Smooth muscle cell (in vitro differentiated cells): ENCODE results near the gene SPATA25. TPM values are rescaled to one million over a fixed set of nuclear protein-coding genes. Genes with fewer than 3 reads are reported as not detected.

ENCODE experiments used
- DNase-seq: peaks from one replicate; lab custom pipeline; 2025; ENCODE audit not compliant: unreplicated experiment; lab: John Stamatoyannopoulos, UW
- H2AFZ ChIP-seq: fragments of 200-600 bp; sonication (generic); 2 replicates; pipeline ENCODE4 v1.6.0; 2016; ENCODE audit warnings: antibody characterized with exemption, low read depth, mild to moderate bottlenecking
- H3F3A ChIP-seq: fragments of 200-600 bp; sonication (generic); 2 replicates; pipeline ENCODE4 v1.6.0; 2017; ENCODE audit warnings: antibody characterized with exemption, low read depth
- H3K27ac ChIP-seq: fragments of 200-600 bp; sonication (generic); 2 replicates; pipeline ENCODE4 v1.5.1; 2016; ENCODE audit warnings: low read depth, mild to moderate bottlenecking
- H3K27me3 ChIP-seq: fragments of 200-600 bp; sonication (generic); 2 replicates; pipeline ENCODE4 v1.6.1; 2016; ENCODE audit warnings: low read depth, mild to moderate bottlenecking
- H3K36me3 ChIP-seq: fragments of 200-600 bp; sonication (generic); 2 replicates; pipeline ENCODE4 v1.5.1; 2016; ENCODE audit warnings: low read depth
- H3K4me1 ChIP-seq: fragments of 200-600 bp; sonication (generic); 2 replicates; pipeline ENCODE4 v1.5.1; 2016; ENCODE audit warnings: low read depth
- H3K4me2 ChIP-seq: fragments of 200-600 bp; sonication (generic); 2 replicates; pipeline ENCODE4 v1.6.0; 2016; ENCODE audit warnings: mild to moderate bottlenecking
- H3K4me3 ChIP-seq: fragments of 200-600 bp; sonication (generic); 2 replicates; pipeline ENCODE4 v1.5.1; 2016; ENCODE audit warnings: mild to moderate bottlenecking
- H3K79me2 ChIP-seq: fragments of 200-600 bp; sonication (generic); 2 replicates; pipeline ENCODE4 v1.6.0; 2016; ENCODE audit warnings: low read depth, mild to moderate bottlenecking
- H3K9ac ChIP-seq: fragments of 200-600 bp; sonication (generic); 2 replicates; pipeline ENCODE4 v1.6.0; 2016; ENCODE audit warnings: low read depth
- H3K9me3 ChIP-seq: fragments of 200-600 bp; sonication (generic); replicated peaks from 2 replicates; pipeline ENCODE4 v1.5.1; 2016; ENCODE audit warnings: low read depth
- H4K20me1 ChIP-seq: fragments of 200-600 bp; sonication (generic); 2 replicates; pipeline ENCODE4 v1.6.0; 2016; ENCODE audit warnings: low read depth
- CTCF ChIP-seq: fragments of 200-600 bp; sonication (generic); IDR thresholded peaks from 2 replicates; pipeline ENCODE4 v1.5.1; 2017; ENCODE audit warnings: borderline replicate concordance, mild to moderate bottlenecking, antibody characterized with exemption; ENCODE audit not compliant: insufficient read depth, poor library complexity, severe bottlenecking
- WGBS: methylation state at CpG from one replicate; pipeline ENCODE4 v1.1.7; 2016; ENCODE audit warnings: low lambda C conversion rate; 5-methylcytosine and 5-hydroxymethylcytosine counted together
- polyA plus RNA-seq: library from polyadenylated mRNA; unstranded; fragments of >200 nt; fragmentation: Nextera tagmentation; extraction: Ambion mirVana; gene quantifications from 2 replicates; pipeline ENCODE4 v1.2.1, GENCODE V29; 2016
- total RNA-seq: library from RNA; depleted of rRNA; stranded (reverse); fragments of >200 nt; gene quantifications from 2 replicates; pipeline ENCODE4 v1.2.3, GENCODE V29; 2014

The SPATA25 gene
- total and polyA plus RNA-seq, 2 experiments from 2014 or later: 0.43 to 0.54 TPM

- no peak for DNase-seq
- H3K27ac ChIP-seq: no peak overlapping the region
- 87% methylated on average over 2 of the region's 2 CpGs for WGBS
These were observed 39.3 kb upstream of the SPATA25 start for GRCh38 chr20:45926731-45927070.

GRCh38 chr20:45925821-45926506 lies 38.5 kb upstream of the SPATA25 start:
- H3K27ac ChIP-seq: no peak overlapping the region
- H4K20me1 ChIP-seq: no peaks in the 10 kb centered on the region
- H3K9me3 ChIP-seq: no peaks in the 10 kb centered on the region
- H2AFZ ChIP-seq: no peak overlapping the region
- H3K79me2 ChIP-seq: no peaks in the 10 kb centered on the region
- peaks cover 30% of the 10 kb centered on the region for H3F3A ChIP-seq
- WGBS: 83% methylated on average over 9 of the region's 9 CpGs
- no peak for DNase-seq
- H3K27me3 ChIP-seq: no peaks in the 10 kb centered on the region
- peaks cover 16% of the 10 kb centered on the region for H3K4me1 ChIP-seq
- no peak overlapping the region for H3K4me2 ChIP-seq
- no peak for TF ChIP-seq CTCF
- H3K4me3 ChIP-seq: no peak overlapping the region
- H3K36me3 ChIP-seq: no peaks in the 10 kb centered on the region
- H3K9ac ChIP-seq: no peak overlapping the region

More at GRCh38 chr20:45926731-45927070, 39.3 kb upstream of the SPATA25 start:
- no peak overlapping the region for H3K4me2 ChIP-seq
- no peak overlapping the region for H3K9ac ChIP-seq
- no peaks in the 10 kb centered on the region for H3K36me3 ChIP-seq
- no peak overlapping the region for H2AFZ ChIP-seq
- no peak for TF ChIP-seq CTCF
- no peaks in the 10 kb centered on the region for H4K20me1 ChIP-seq
- H3K9me3 ChIP-seq: no peaks in the 10 kb centered on the region
- no peak overlapping the region for H3K4me3 ChIP-seq
- H3K79me2 ChIP-seq: no peaks in the 10 kb centered on the region
- no peaks in the 10 kb centered on the region for H3K27me3 ChIP-seq
- peaks cover 16% of the 10 kb centered on the region for H3K4me1 ChIP-seq
- peaks cover 29% of the 10 kb centered on the region for H3F3A ChIP-seq

GRCh38 chr20:45924391-45925261 lies 37.2 kb upstream of the SPATA25 start:
- Histone ChIP-seq H3K4me3 (no peak overlapping the region), H3K27ac (peak overlapping the region; percentile 75), H4K20me1 (no peaks in the 10 kb centered on the region), H3K27me3 (no peaks in the 10 kb centered on the region), H3K4me2 (peak overlapping the region; percentile 71), H3K9me3 (no peaks in the 10 kb centered on the region), H3K4me1 (peaks cover 23% of the 10 kb centered on the region), H3K9ac (no peak overlapping the region), H2AFZ (no peak overlapping the region), H3K79me2 (no peaks in the 10 kb centered on the region), H3F3A (peaks cover 34% of the 10 kb centered on the region), H3K36me3 (no peaks in the 10 kb centered on the region)
- no peak for DNase-seq
- 56% methylated on average over 21 of the region's 21 CpGs for WGBS
- no peak for TF ChIP-seq CTCF
